ENCODE measurements around the gene WNT2. TPM values are rescaled to one million over a fixed set of nuclear protein-coding genes. Genes with fewer than 3 reads are reported as not detected.

The WNT2 gene
- total RNA-seq, result under 1 TPM in 1 of 4 donors, not detected in 3; 0.47 TPM
- under 1 TPM in 2 of 3 donors, not detected in 1; 0.01 to 0.03 TPM for polyA plus RNA-seq
- long read RNA-seq, donor 1, result 0 reads
- long read RNA-seq, donor 2, result 0 reads

GRCh38 chr7:117322741-117323304, at the start of gene WNT2:
TSS of gene WNT2 (minus strand) at chr7:117323058. CDS start at chr7:117322989, 69 bp downstream.
- H3K27me3 ChIP-seq (ENCODE audit: insufficient read depth in 3 of 3, low read length in 2 of 3), result peaks cover 5 to 45% (median 9%) of the 10 kb centered on the region in 3 donors
- H3K27ac ChIP-seq, result no peak within 1 kb of the TSS
- intact Hi-C loops (cut with DNase I), result no loop called here
- peaks cover 3% of the 10 kb centered on the region for H3K4me1 ChIP-seq
- H3K36me3 ChIP-seq (ENCODE audit: insufficient read depth in 1 of 2, low read depth in 1 of 2), result no peaks in the 10 kb centered on the region
- WGBS, 3 donors, result 0 to 1% (median 0%) methylated on average over 51 to 60 of the region's 60 CpGs
- no peak for DNase-seq
- ATAC-seq, result no peak
- H3K9me3 ChIP-seq, result no peaks in the 10 kb centered on the region
- H3K4me3 ChIP-seq, result peak within 1 kb of the TSS; percentile 58
- no peak for TF ChIP-seq CTCF (IDR thresholded peaks at IDR 0.05)

- Histone ChIP-seq H3K36me3 (ENCODE audit: insufficient read depth in 1 of 2, low read depth in 1 of 2) (no peaks in the 10 kb centered on the region), H3K4me1 (no peaks in the 10 kb centered on the region), H3K27ac (no peak overlapping the region), H3K9me3 (no peaks in the 10 kb centered on the region), H3K27me3 (ENCODE audit: insufficient read depth in 3 of 3, low read length in 2 of 3) (no peaks in the 10 kb centered on the region), H3K4me3 (no peak overlapping the region)
- intact Hi-C loops (cut with DNase I), result no loop called here
- TF ChIP-seq CTCF (IDR thresholded peaks at IDR 0.05), result no peak
- 68 to 76% (median 71%) methylated on average over 1 of the region's 1 CpG for WGBS, 3 donors
- no peak for DNase-seq
- no peak for ATAC-seq
Observed at GRCh38 chr7:117372073-117372472, 49.2 kb upstream of the WNT2 start.

- TF ChIP-seq CTCF (IDR thresholded peaks at IDR 0.05), result no peak
- DNase-seq (no peak), ATAC-seq (no peak)
- no peak overlapping the region for H3K4me3 ChIP-seq
- no peak overlapping the region for H3K27ac ChIP-seq
- no peaks in the 10 kb centered on the region for H3K4me1 ChIP-seq
- H3K9me3 ChIP-seq, result no peaks in the 10 kb centered on the region
- H3K36me3 ChIP-seq (ENCODE audit: insufficient read depth in 1 of 2, low read depth in 1 of 2), result no peaks in the 10 kb centered on the region
- no peaks in the 10 kb centered on the region for H3K27me3 ChIP-seq (ENCODE audit: insufficient read depth in 3 of 3, low read length in 2 of 3)
- intact Hi-C loops (cut with DNase I), result no loop called here
Observed at GRCh38 chr7:117364339-117365080, 41.7 kb upstream of the WNT2 start.

GRCh38 chr7:117362294-117362888, 39.5 kb upstream of the WNT2 start:
- Histone ChIP-seq H3K27me3 (ENCODE audit: insufficient read depth in 3 of 3, low read length in 2 of 3) (no peaks in the 10 kb centered on the region), H3K36me3 (ENCODE audit: insufficient read depth in 1 of 2, low read depth in 1 of 2) (no peaks in the 10 kb centered on the region), H3K4me1 (no peaks in the 10 kb centered on the region), H3K4me3 (no peak overlapping the region), H3K27ac (no peak overlapping the region), H3K9me3 (no peaks in the 10 kb centered on the region)
- no peak for TF ChIP-seq CTCF (IDR thresholded peaks at IDR 0.05)
- no peak for ATAC-seq
- no peak for DNase-seq
- intact Hi-C loops (cut with DNase I), result no loop called here
